Fibroblast of peridontal ligament (primary cell): ENCODE measurements around the gene RPH3AL.

ENCODE experiments used
- DNase-seq: peaks from one replicate; pipeline ENCODE4 v3.0.0-alpha.2; 2010; ENCODE audit errors: extremely low read depth

RPH3AL gene

GRCh38 chr17:301681-302299, 50.8 kb downstream of the RPH3AL start:
- no peak for DNase-seq

- DNase-seq = no peak
Observed at GRCh38 chr17:300881-301280, 51.7 kb downstream of the RPH3AL start.

GRCh38 chr17:299546-299945, 53.1 kb downstream of the RPH3AL start:
- no peak for DNase-seq

GRCh38 chr17:298791-299450, 53.7 kb downstream of the RPH3AL start:
- no peak for DNase-seq

- DNase-seq = no peak
Observed at GRCh38 chr17:297758-298157, 54.8 kb downstream of the RPH3AL start.

GRCh38 chr17:296906-297690, 55.5 kb downstream of the RPH3AL start:
- no peak for DNase-seq

GRCh38 chr17:296379-296778, 56.2 kb downstream of the RPH3AL start:
- DNase-seq = no peak

GRCh38 chr17:292531-293382, 59.9 kb downstream of the RPH3AL start:
- DNase-seq = no peak

- no peak for DNase-seq
Observed at GRCh38 chr17:292016-292415, 60.6 kb downstream of the RPH3AL start.

GRCh38 chr17:291587-291986, 61.0 kb downstream of the RPH3AL start:
- DNase-seq = no peak

GRCh38 chr17:290626-291025, 62.0 kb downstream of the RPH3AL start:
- no peak for DNase-seq

- no peak for DNase-seq
Observed at GRCh38 chr17:290121-290521, 62.5 kb downstream of the RPH3AL start.

GRCh38 chr17:289409-289808, 63.2 kb downstream of the RPH3AL start:
- DNase-seq = no peak

GRCh38 chr17:288802-289356, 63.7 kb downstream of the RPH3AL start:
- no peak for DNase-seq

- DNase-seq = no peak
Observed at GRCh38 chr17:286571-286970, 66.0 kb downstream of the RPH3AL start.

GRCh38 chr17:285751-286422, 66.7 kb downstream of the RPH3AL start:
- no peak for DNase-seq

GRCh38 chr17:284676-285355, 67.8 kb downstream of the RPH3AL start:
- no peak for DNase-seq

- no peak for DNase-seq
Observed at GRCh38 chr17:283911-284675, 68.5 kb downstream of the RPH3AL start.

- DNase-seq = no peak
Observed at GRCh38 chr17:282912-283882, 69.4 kb downstream of the RPH3AL start.
